ENCODE results near the gene PCGF2.

DNA sequence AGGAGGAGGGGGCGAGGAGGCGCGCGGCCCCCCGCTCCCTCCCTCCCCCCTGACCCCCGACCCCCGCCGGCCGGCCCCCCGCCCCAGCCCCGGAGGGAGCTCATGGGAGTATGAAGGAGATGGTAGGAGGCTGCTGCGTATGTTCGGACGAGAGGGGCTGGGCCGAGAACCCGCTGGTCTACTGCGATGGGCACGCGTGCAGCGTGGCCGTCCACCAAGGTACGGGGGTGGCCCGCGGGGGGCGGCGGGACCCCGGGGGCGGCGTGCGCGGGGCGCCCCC lies 42.7 kb downstream of the PCGF2 start:
- TF ChIP-seq POLR2A (IDR thresholded peaks at IDR 0.05; ENCODE audit: low read depth, low read length) (no peak), TAF1 (IDR thresholded peaks at IDR 0.05; ENCODE audit: low read depth, low read length) (no peak), POLR2AphosphoS5 (IDR thresholded peaks at IDR 0.05; ENCODE audit: low read depth, low read length) (no peak)

Data from GM12891 (cell line).